Ascending aorta (tissue), 2 donors: ENCODE measurements around the gene KTI12. TPM values are rescaled to one million over a fixed set of nuclear protein-coding genes. Genes with fewer than 3 reads are reported as not detected.
"Not testable (repeated sequence)": the region's sequence is repeated elsewhere in the genome, so short reads cannot be mapped to it uniquely, and the experiment has no call there.

Source experiments
- DNase-seq, 2 donors: peaks; one replicate each; pipeline ENCODE4 v3.0.0-alpha.2; 2019; ENCODE audit warnings: low spot score in 2 of 2
- H3K27ac ChIP-seq, 2 donors: fragments of 200-600 bp; sonication (generic); one replicate each; pipeline ENCODE4 v1.5.1; 2016 to 2017; ENCODE audit warnings: mild to moderate bottlenecking in 1 of 2
- H3K27me3 ChIP-seq: fragments of 200-600 bp; sonication (generic); one replicate; pipeline ENCODE4 v1.5.1; 2017
- H3K36me3 ChIP-seq, 2 donors: fragments of 200-600 bp; sonication (generic); one replicate each; pipeline ENCODE4 v1.5.1; 2016
- H3K4me1 ChIP-seq, 2 donors: fragments of 200-600 bp; sonication (generic); one replicate each; pipeline ENCODE4 v1.5.1; 2016 to 2017; ENCODE audit warnings: mild to moderate bottlenecking in 1 of 2
- H3K4me3 ChIP-seq, 2 donors: fragments of 200-600 bp; sonication (generic); one replicate each; pipeline ENCODE4 v1.5.1; 2016 to 2017; ENCODE audit warnings: mild to moderate bottlenecking in 1 of 2
- H3K9me3 ChIP-seq, 2 donors: fragments of 200-600 bp; sonication (generic); one replicate each; pipeline ENCODE4 v1.5.1; 2016
- CTCF ChIP-seq, 3 experiments: fragments of 200-600 bp in 2 of 3; fragments of 450-650 bp in 1 of 3; sonication (generic) in 2 of 3; IDR thresholded peaks; one replicate each; pipeline ENCODE4 v1.5.1; 2016 to 2019; ENCODE audit warnings: antibody characterized with exemption in 3 of 3, mild to moderate bottlenecking in 1 of 3, moderate library complexity in 1 of 3
- intact Hi-C: fragments of 100-400 bp; cut with DNase I; formaldehyde crosslinking; loops from one replicate; pipeline ENCODE4 v1.15.1; 2023
- total RNA-seq: library from RNA; depleted of rRNA; stranded (reverse); fragments of >200 nt; gene quantifications from one replicate; pipeline ENCODE4 v1.1.0, GENCODE V29; 2016

KTI12 gene
- total RNA-seq: 10.3 TPM

- peak in 1 of 2 donors; percentile 91 for DNase-seq
- Histone ChIP-seq H3K27ac (peak within 1 kb of the TSS; percentile 88 to 95), H3K4me3 (peak within 1 kb of the TSS; percentile 79 to 84), H3K4me1 (peaks cover 3 to 18% of the 10 kb centered on the region in 2 donors), H3K36me3 (peaks cover 0 to 4% of the 10 kb centered on the region in 2 donors), H3K9me3 (no peaks in the 10 kb centered on the region), H3K27me3 (no peaks in the 10 kb centered on the region)
- TF ChIP-seq CTCF (IDR thresholded peaks at IDR 0.05): no peak
- intact Hi-C loops: loop anchor here (1.0 kb wide), 1 partner anchor 23 kb away; the partner anchor contains the start of gene BTF3L4
Measured at GRCh38 chr1:52033190-52034049, at the start of gene KTI12. Gene KTI12, minus strand, starts transcription at chr1:52033810. Its CDS starts 49 bp downstream, at chr1:52033761.

DNA sequence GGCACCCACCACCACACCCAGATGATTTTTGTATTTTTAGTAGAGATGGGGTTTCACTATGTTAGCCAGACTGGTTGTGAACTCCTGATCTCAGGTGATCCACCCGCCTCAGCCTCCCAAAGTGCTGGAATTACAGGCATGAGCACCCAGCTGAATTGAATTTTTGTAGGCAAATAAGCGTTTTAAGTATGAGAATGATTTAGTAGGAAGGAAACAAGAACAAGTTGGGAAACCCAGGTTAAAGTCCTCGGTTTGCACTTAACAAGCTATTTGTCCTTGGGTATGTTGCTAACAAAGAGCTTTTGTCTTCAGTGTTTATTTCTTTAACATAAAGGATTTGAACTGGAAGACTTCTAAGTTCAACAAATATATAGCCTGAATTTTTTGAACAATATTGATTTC, 46.4 kb upstream of the KTI12 start:
- intact Hi-C loops: no loop called here
- Histone ChIP-seq H3K4me1 (no peaks in the 10 kb centered on the region), H3K9me3 (no peaks in the 10 kb centered on the region), H3K27ac (no peak overlapping the region), H3K27me3 (no peaks in the 10 kb centered on the region), H3K36me3 (peaks cover 0 to 16% of the 10 kb centered on the region in 2 donors), H3K4me3 (no peak overlapping the region)
- DNase-seq: no peak
- no peak for TF ChIP-seq CTCF (IDR thresholded peaks at IDR 0.05)

DNA sequence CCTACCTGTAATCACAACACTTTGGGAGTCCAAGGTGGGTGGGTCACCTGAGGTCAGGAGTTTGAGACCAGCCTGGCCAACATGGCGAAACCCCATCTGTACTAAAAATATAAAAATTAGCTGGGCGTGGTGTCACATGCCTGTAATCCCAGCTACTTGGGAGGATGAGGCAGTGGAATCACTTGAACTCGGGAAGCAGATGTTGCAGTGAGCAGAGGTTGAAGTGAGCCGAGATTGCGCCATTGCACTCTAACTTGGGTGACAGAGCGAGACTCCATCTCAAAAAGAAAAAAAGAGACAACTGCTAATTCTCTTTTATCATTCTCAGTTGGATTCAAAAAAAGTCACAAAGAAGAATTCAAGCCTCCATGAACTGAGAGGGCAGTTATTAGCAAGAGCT, 43.7 kb upstream of the KTI12 start:
- H3K27ac ChIP-seq, H3K4me1 ChIP-seq, intact Hi-C loops, H3K4me3 ChIP-seq, H3K27me3 ChIP-seq, H3K9me3 ChIP-seq, DNase-seq: not testable (repeated sequence)
- peaks cover 8 to 24% of the 10 kb centered on the region in 2 donors for H3K36me3 ChIP-seq

DNA sequence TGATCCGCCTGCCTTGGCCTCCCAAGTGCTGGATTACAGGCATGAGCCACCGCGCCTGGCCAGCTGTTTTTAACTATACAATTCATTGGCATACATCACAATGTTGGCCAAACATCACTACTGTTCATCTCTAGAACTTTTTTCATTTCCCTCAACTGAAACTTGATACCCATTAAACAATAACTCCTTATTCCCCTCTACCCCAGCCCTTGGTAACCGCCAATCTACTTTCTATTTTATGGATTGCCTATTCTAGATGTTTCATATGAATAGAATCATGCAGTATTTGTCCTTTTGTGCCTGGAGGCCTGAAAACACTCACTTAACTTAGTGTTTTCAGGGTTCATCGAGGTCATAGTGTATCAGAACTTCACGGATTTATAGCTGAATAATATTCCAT, 38.7 kb upstream of the KTI12 start:
- Histone ChIP-seq H3K4me3 (no peak overlapping the region), H3K27ac (no peak overlapping the region), H3K4me1 (no peaks in the 10 kb centered on the region), H3K9me3 (no peaks in the 10 kb centered on the region), H3K36me3 (peaks cover 13 to 20% of the 10 kb centered on the region in 2 donors), H3K27me3 (no peaks in the 10 kb centered on the region)
- no peak for TF ChIP-seq CTCF (IDR thresholded peaks at IDR 0.05)
- intact Hi-C loops: no loop called here
- no peak for DNase-seq

GRCh38 chr1:52070704-52071103, 37.1 kb upstream of the KTI12 start:
- intact Hi-C loops: no loop called here
- Histone ChIP-seq H3K27ac (no peak overlapping the region), H3K4me3 (no peak overlapping the region), H3K27me3 (no peaks in the 10 kb centered on the region), H3K9me3 (no peaks in the 10 kb centered on the region), H3K36me3 (peaks cover 21 to 32% of the 10 kb centered on the region in 2 donors), H3K4me1 (no peaks in the 10 kb centered on the region)
- no peak for DNase-seq
- no peak for TF ChIP-seq CTCF (IDR thresholded peaks at IDR 0.05)

GRCh38 chr1:52063192-52063591, 29.6 kb upstream of the KTI12 start:
- Histone ChIP-seq H3K36me3 (peaks cover 34 to 64% of the 10 kb centered on the region in 2 donors), H3K27me3 (no peaks in the 10 kb centered on the region), H3K4me1 (peaks cover 0 to 3% of the 10 kb centered on the region in 2 donors), H3K27ac (no peak overlapping the region), H3K4me3 (no peak overlapping the region), H3K9me3 (no peaks in the 10 kb centered on the region)
- DNase-seq: no peak
- intact Hi-C loops: no loop called here
- no peak for TF ChIP-seq CTCF (IDR thresholded peaks at IDR 0.05)
